Keratinocyte (primary cell): ENCODE measurements around the gene SYNJ2. TPM values are rescaled to one million over a fixed set of nuclear protein-coding genes. Genes with fewer than 3 reads are reported as not detected.

Experiments
- DNase-seq: peaks from one replicate; pipeline ENCODE4 v3.0.0-alpha.2; 2011; ENCODE audit warnings: low read depth, missing footprints, low spot score
- FAIRE-seq: peaks from 2 replicates; lab custom pipeline; 2011; peaks lifted over from hg19 to GRCh38; lab: Jason Lieb, UNC
- H2AFZ ChIP-seq: 2 replicates; pipeline ENCODE4 v1.6.0; 2012; ENCODE audit warnings: low read length, control low read depth, inconsistent platforms; ENCODE audit not compliant: control insufficient read depth
- H3K27ac ChIP-seq: 2 replicates; pipeline ENCODE4 v1.5.1; 2011; ENCODE audit warnings: low read length; ENCODE audit not compliant: control insufficient read depth, insufficient read depth
- H3K27me3 ChIP-seq: 3 replicates; pipeline ENCODE4 v1.6.0; 2011; ENCODE audit warnings: low read length; ENCODE audit not compliant: control insufficient read depth, insufficient read depth; ENCODE audit errors: extremely low read depth
- H3K36me3 ChIP-seq, 2 experiments: 2 replicates in 1 of 2; 3 replicates in 1 of 2; pipeline ENCODE4 v1.5.1; 2011; ENCODE audit warnings: low read length in 2 of 2, mild to moderate bottlenecking in 1 of 2; ENCODE audit not compliant: control insufficient read depth in 2 of 2, insufficient read depth in 2 of 2; ENCODE audit errors: extremely low read depth in 1 of 2
- H3K4me1 ChIP-seq: 3 replicates; pipeline ENCODE4 v1.5.1; 2011; ENCODE audit warnings: low read length; ENCODE audit not compliant: control insufficient read depth, insufficient read depth; ENCODE audit errors: extremely low read depth
- H3K4me2 ChIP-seq: 3 replicates; pipeline ENCODE4 v1.6.0; 2011; ENCODE audit warnings: low read depth, low read length; ENCODE audit not compliant: control insufficient read depth, insufficient read depth; ENCODE audit errors: extremely low read depth
- H3K4me3 ChIP-seq, 3 experiments: fragments of 200-600 bp in 1 of 3; sonication (generic) in 1 of 3; 2 replicates in 2 of 3; 3 replicates in 1 of 3; pipeline ENCODE4 v1.5.1; 2011 to 2016; ENCODE audit warnings: low read length in 3 of 3, mild to moderate bottlenecking in 3 of 3, control low read depth in 2 of 3, inconsistent platforms in 1 of 3, low read depth in 1 of 3, mixed read lengths in 1 of 3, mixed run types in 1 of 3, moderate library complexity in 1 of 3; ENCODE audit not compliant: control insufficient read depth in 2 of 3, insufficient read depth in 2 of 3; ENCODE audit errors: extremely low read depth in 1 of 3
- H3K79me2 ChIP-seq: 2 replicates; pipeline ENCODE4 v1.6.0; 2012; ENCODE audit warnings: low read length; ENCODE audit not compliant: control insufficient read depth, insufficient read depth
- H3K9ac ChIP-seq: 3 replicates; pipeline ENCODE4 v1.6.0; 2011; ENCODE audit warnings: low read length; ENCODE audit not compliant: control insufficient read depth, insufficient read depth; ENCODE audit errors: extremely low read depth
- H3K9me1 ChIP-seq: 3 replicates; pipeline ENCODE4 v1.6.0; 2011; ENCODE audit warnings: low read length; ENCODE audit not compliant: control insufficient read depth, insufficient read depth; ENCODE audit errors: extremely low read depth
- H3K9me3 ChIP-seq: 2 replicates; pipeline ENCODE4 v1.5.1; 2012; ENCODE audit warnings: low read depth, low read length; ENCODE audit not compliant: control insufficient read depth
- H4K20me1 ChIP-seq: 3 replicates; pipeline ENCODE4 v1.6.0; 2011; ENCODE audit warnings: low read length; ENCODE audit not compliant: control insufficient read depth, insufficient read depth; ENCODE audit errors: extremely low read depth
- EZH2 ChIP-seq: IDR thresholded peaks from one replicate; pipeline ENCODE4 v1.6.1; 2012; ENCODE audit warnings: inconsistent platforms, mild to moderate bottlenecking, low read length, moderate library complexity
- dilution Hi-C: fragments of 300-500 bp; cut with MboI; formaldehyde crosslinking; loops from one replicate; pipeline ENCODE4 v1.7.0; 2020; ENCODE audit warnings: low sequenced_read_pairs; ENCODE audit not compliant: extremely low pct_ligation_motif_present
- polyA plus RNA-seq, 5 experiments: library from polyadenylated mRNA; depleted of rRNA in 3 of 5; stranded (reverse) in 3 of 5; stranded (forward) in 1 of 5; unstranded in 1 of 5; fragments of >200 nt; gene quantifications; 1 replicate in 1 of 5; 2 replicates in 3 of 5; 3 replicates in 1 of 5; pipeline versions ENCODE4 v1.2.1 to v1.2.3, GENCODE V29; 2011 to 2012; ENCODE audit warnings: missing spikeins in 2 of 5, low read depth in 1 of 5, low replicate concordance in 1 of 5
- TF ChIP-seq, protein P1 (sequence below), 3 experiments: IDR thresholded peaks in 1 of 3; conservative IDR thresholded peaks in 1 of 3; optimal IDR thresholded peaks in 1 of 3; 2 replicates in 2 of 3; 3 replicates in 1 of 3; pipeline versions ENCODE3 to v1.5.1; 2011; ENCODE audit warnings: low read length in 3 of 3, mild to moderate bottlenecking in 3 of 3, moderate library complexity in 2 of 3, control low read depth in 1 of 3, inconsistent platforms in 1 of 3; ENCODE audit not compliant: insufficient read depth in 2 of 3; ENCODE audit errors: extremely low read depth in 1 of 3

Gene SYNJ2
- polyA plus RNA-seq, 1 donor (not counting 4 experiments of a cell fraction or from before 2014, with no cell fraction given): 8.6 TPM

DNA sequence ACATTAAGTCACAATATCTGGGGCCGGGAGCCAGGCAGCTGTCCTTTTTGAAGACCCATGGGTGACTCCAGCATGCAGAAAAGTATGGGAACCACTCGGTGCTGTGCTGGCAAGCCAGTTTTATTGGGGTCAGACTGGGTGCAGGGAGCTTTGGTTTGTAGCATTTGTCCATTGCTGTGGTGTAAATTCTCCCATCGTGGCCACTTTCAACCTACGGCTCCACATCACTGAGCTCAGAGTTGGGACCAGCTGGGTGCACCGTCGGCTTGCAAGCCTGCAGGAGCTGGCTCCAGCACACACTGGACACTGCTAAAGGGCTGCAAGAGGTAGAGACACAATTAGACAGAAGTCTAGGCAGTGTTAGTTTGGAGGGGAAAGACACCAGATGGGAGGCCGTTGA is 66.9 kb downstream of the SYNJ2 start:
- peaks cover 13% of the 10 kb centered on the region for H3K4me1 ChIP-seq
- no peak overlapping the region for H3K4me3 ChIP-seq
- no peaks in the 10 kb centered on the region for H3K79me2 ChIP-seq
- no peak for FAIRE-seq
- no peaks in the 10 kb centered on the region for H3K27me3 ChIP-seq
- H3K9me3 ChIP-seq: peaks cover 8% of the 10 kb centered on the region
- no peak overlapping the region for H2AFZ ChIP-seq
- no peaks in the 10 kb centered on the region for H3K9me1 ChIP-seq
- H3K4me2 ChIP-seq: no peak overlapping the region
- no peak overlapping the region for H3K27ac ChIP-seq
- no peak for TF ChIP-seq EZH2
- TF ChIP-seq, protein P1, sequence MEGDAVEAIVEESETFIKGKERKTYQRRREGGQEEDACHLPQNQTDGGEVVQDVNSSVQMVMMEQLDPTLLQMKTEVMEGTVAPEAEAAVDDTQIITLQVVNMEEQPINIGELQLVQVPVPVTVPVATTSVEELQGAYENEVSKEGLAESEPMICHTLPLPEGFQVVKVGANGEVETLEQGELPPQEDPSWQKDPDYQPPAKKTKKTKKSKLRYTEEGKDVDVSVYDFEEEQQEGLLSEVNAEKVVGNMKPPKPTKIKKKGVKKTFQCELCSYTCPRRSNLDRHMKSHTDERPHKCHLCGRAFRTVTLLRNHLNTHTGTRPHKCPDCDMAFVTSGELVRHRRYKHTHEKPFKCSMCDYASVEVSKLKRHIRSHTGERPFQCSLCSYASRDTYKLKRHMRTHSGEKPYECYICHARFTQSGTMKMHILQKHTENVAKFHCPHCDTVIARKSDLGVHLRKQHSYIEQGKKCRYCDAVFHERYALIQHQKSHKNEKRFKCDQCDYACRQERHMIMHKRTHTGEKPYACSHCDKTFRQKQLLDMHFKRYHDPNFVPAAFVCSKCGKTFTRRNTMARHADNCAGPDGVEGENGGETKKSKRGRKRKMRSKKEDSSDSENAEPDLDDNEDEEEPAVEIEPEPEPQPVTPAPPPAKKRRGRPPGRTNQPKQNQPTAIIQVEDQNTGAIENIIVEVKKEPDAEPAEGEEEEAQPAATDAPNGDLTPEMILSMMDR (optimal IDR thresholded peaks at IDR 0.05 in 1 of 3, IDR thresholded peaks at IDR 0.05 in 1 of 3, conservative IDR thresholded peaks at IDR 0.05 in 1 of 3; ENCODE audit: extremely low read depth in 1 of 3, insufficient read depth in 2 of 3, low read length in 3 of 3): no peak
- DNase-seq: no peak
- dilution Hi-C loops: no loop called here
- H3K36me3 ChIP-seq: peaks cover 0 to 6% of the 10 kb centered on the region in 2 experiments
- H4K20me1 ChIP-seq: no peaks in the 10 kb centered on the region
- H3K9ac ChIP-seq: no peak overlapping the region

DNA sequence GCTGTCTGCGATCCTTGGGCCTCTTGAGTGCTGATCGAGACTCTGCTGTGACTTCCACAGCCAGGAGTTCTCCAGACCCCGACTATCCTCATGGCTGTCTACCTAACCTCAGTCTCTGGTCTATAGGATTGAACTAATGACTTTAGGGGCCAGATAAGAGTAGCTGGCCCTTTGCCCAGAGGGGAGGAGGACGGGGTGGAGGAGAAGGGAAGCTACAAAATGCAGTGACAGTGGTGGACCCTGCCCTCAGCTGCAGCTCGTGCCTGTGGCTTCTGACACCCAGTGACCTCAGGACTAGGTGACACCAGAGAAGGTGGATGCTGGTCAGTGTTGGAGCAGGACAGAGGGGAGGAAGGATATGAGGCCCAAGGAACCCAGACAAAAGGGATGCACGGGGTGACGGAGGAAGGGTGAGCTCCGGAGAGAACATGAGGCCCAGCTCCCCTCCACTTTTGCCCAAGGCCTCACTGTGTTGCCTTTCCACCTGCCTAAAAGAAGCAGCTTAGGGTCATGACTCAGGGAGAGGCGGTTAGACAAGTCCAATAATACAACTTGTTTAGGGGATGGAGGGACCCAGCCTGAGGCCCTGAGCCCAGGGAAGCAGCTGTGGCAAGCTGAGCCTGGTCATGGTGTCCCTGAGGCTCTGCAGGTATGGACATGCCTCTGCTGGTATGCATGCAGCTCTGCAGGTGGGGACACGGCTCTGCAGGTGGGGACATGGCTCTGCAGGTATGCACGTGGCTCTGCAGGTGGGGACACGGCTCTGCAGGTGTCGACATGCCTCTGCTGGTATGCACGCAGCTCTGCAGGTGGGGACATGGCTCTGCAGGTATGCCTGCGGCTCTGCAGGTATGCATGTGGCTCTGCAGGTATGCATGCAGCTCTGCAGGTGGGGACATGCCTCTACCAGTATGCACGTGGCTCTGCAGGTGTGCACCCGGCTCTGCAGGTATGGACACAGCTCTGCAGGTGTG is 67.7 kb downstream of the SYNJ2 start:
- dilution Hi-C loops: no loop called here
- no peak overlapping the region for H3K4me2 ChIP-seq
- H3K36me3 ChIP-seq: no peaks in the 10 kb centered on the region
- H4K20me1 ChIP-seq: no peaks in the 10 kb centered on the region
- FAIRE-seq (peak; percentile 44), DNase-seq (peak; percentile 96)
- H3K9me1 ChIP-seq: no peaks in the 10 kb centered on the region
- H3K4me1 ChIP-seq: peaks cover 13% of the 10 kb centered on the region
- no peaks in the 10 kb centered on the region for H3K27me3 ChIP-seq
- H3K27ac ChIP-seq: peak overlapping the region; percentile 7
- H3K9ac ChIP-seq: no peak overlapping the region
- TF ChIP-seq EZH2: no peak
- TF ChIP-seq, protein P1 (optimal IDR thresholded peaks at IDR 0.05 in 1 of 3, IDR thresholded peaks at IDR 0.05 in 1 of 3, conservative IDR thresholded peaks at IDR 0.05 in 1 of 3; ENCODE audit: extremely low read depth in 1 of 3, insufficient read depth in 2 of 3, low read length in 3 of 3): no peak
- peaks cover 8% of the 10 kb centered on the region for H3K9me3 ChIP-seq
- no peak overlapping the region for H2AFZ ChIP-seq
- H3K4me3 ChIP-seq: no peak overlapping the region
- H3K79me2 ChIP-seq: no peaks in the 10 kb centered on the region
